ENCODE results near the gene PI4K2A.

- TF ChIP-seq CTCF (IDR thresholded peaks at IDR 0.05) (no peak), EZH2 (IDR thresholded peaks at IDR 0.05; ENCODE audit: borderline replicate concordance, insufficient read depth, low read depth, low read length, poor library complexity, severe bottlenecking) (no peak)
Measured at GRCh38 chr10:97635577-97635976, 4.9 kb upstream of the PI4K2A start.

Data from B cell (primary cell).